HG03442 (cell line): ENCODE results near the gene ALG10B.

Experiments used
- ATAC-seq: cut with Tn5 transposase; IDR thresholded peaks from one replicate; pipeline ENCODE4 v1.9.1; 2021; ENCODE audit warnings: mild to moderate bottlenecking, moderate library complexity; ENCODE audit not compliant: unreplicated experiment

Gene ALG10B

DNA sequence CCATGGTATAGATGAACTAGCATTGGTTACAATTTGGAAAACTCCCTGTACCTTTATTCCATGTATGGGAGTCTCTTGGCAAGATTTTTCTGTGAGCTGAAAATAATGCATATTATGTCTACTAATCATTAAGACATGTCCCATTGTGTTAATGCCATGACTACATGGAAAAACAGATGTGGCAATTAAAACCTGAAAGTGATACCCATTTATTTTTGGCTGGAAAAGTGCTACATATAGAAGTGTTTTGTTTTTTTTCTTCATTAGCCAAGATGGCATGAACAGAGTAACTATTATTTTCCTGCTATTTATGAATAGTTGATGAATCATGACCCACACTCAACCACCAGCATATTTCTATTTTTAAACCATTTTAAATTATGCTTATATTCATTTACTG is 58.2 kb downstream of the ALG10B start:
- no peak for ATAC-seq
